ENCODE data around the gene ZFP91.

GRCh38 chr11:58592760-58593472 is 14.1 kb downstream of the ZFP91 start:
- no peak for TF ChIP-seq POLR2AphosphoS5 (IDR thresholded peaks at IDR 0.05; ENCODE audit: insufficient read depth, low read depth, low read length)
- TF ChIP-seq POLR2A (IDR thresholded peaks at IDR 0.05; ENCODE audit: low read depth, low read length) = no peak
- no peak for TF ChIP-seq MAX (IDR thresholded peaks at IDR 0.05; ENCODE audit: insufficient read depth, insufficient read length)
- TF ChIP-seq CTCF (IDR thresholded peaks at IDR 0.05; ENCODE audit: extremely low read depth in 1 of 2, insufficient read depth in 1 of 2, low read depth in 1 of 2, low read length in 2 of 2) = no peak
- no peak for TF ChIP-seq EZH2 (IDR thresholded peaks at IDR 0.05; ENCODE audit: borderline replicate concordance, low read depth, low read length, severe bottlenecking)
- no peak for TF ChIP-seq JUN (IDR thresholded peaks at IDR 0.05; ENCODE audit: borderline replicate concordance, insufficient read depth, insufficient read length, low read depth)
- TF ChIP-seq FOS (IDR thresholded peaks at IDR 0.05; ENCODE audit: borderline replicate concordance, insufficient read depth, low read length) = no peak

Data from endothelial cell of umbilical vein (primary cell).